Measurements from ENCODE around the gene SEC23B.
"Not testable (repeated sequence)": the region's sequence is repeated elsewhere in the genome, so short reads cannot be mapped to it uniquely, and the experiment has no call there.

SEC23B gene

DNA sequence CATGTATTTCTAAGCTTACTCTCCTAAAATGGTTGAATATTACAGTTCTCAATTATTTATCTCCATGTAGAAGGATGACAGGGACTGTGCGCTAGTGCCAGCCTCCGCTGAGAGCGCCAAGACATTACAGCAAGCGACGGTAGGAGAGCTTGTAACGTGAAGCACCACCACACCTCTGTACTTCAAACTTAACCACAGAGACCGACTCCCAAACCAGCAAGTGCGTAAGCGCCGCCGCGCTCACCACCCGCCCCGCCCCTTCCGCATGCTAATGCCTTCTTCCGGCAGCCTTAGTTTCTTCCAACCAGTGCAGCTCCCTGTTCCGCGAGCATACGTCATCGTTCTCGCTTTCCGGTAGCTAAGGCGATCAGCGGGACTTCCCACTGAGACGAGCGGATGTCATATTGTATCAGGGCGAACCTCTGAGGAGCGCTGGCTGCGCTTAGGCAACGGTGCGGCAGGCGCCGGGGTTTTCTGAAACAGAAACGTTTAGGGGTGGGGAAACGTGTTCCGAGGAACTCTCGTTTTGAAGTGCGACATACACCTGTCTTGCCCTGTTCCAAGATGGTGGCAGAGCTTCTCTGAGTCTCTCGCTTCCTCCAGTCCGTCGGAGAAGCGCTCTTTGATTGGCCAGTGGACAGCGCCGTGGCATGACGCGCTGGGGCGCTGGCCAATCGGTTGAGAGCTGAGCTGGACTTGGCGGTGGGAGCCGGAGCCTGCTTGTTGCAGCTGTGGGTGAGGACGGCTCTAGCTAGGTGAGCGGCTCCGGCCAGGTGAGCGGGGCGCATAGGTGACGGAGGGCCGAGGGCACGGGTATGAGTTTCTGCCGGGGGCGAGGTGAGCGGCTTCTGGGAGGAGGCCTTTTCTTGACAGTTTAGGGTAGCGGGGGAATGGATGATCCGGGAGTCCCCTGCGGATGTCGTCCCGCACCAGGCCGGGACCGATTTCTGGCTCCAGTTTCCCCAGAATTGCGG is at the start of gene SEC23B:
TSS of gene SEC23B (plus strand) at position 723 of the 974 bp plus-strand sequence. CDS start 2,896 bp downstream, outside the sequence.
- peak; percentile 99 for DNase-seq

DNA sequence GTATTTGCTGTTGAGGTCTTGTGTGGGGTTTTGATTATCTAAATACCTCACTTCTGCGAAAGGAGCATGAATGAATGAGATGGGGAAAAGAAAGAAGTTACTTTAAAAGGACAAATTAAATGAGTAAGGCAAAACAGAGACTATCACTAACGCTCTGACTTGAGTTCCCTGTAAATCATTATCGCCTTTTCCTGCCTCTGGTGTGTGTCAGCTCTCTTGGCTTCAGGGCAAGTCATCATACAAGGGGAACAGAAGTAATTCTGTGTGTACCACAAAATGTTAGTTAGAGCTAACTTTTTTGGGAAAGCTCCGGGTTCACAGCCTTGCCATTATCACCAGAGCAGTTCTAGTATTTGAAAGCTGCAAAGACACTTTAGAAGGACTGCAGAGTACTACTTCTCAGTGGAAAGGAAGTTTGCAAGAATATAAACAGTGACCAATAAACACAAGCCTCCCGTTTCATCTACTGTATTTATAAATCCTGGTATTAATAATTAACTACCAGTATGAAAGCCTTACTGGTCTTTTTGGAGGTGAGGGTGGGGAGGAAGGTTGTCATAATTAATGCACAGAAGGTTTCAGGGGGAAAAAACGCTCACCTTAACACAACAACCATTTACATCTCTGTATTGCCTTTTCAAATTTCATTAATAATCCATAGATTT is 42.1 kb upstream of the SEC23B start:
- no peak for DNase-seq

DNA sequence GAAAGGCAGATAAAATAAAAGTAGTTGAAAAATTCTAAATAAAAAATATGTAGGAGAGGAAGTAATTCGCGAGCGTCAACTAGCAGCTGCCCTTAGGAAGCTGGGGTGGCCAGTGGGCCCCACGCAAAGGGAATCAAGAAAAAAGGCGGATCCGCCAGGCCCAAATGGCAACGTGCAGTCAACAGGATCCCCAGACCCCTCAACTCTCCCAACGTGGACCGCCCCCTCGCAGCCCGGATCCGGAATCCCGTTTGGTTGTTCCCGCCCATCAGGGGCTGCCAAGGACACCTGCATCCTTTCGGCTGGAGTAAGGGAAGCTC is 41.2 kb upstream of the SEC23B start:
- DNase-seq = no peak

GRCh38 chr20:18466894-18467730 is 40.6 kb upstream of the SEC23B start, which contains the start of the genes DZANK1 and POLR3F:
Gene DZANK1 (minus strand): TSS chr20:18467030. CDS start chr20:18465358, 1,672 bp downstream.
Gene POLR3F (plus strand): TSS chr20:18467390. CDS start chr20:18467507, 117 bp downstream.
- DNase-seq = peak; percentile 98

- DNase-seq = no peak
Measured at GRCh38 chr20:18477218-18477617, 30.5 kb upstream of the SEC23B start.

- no peak for DNase-seq
Measured at GRCh38 chr20:18477821-18478220, 29.9 kb upstream of the SEC23B start.

GRCh38 chr20:18481596-18481995 is 26.1 kb upstream of the SEC23B start:
- no peak for DNase-seq

DNA sequence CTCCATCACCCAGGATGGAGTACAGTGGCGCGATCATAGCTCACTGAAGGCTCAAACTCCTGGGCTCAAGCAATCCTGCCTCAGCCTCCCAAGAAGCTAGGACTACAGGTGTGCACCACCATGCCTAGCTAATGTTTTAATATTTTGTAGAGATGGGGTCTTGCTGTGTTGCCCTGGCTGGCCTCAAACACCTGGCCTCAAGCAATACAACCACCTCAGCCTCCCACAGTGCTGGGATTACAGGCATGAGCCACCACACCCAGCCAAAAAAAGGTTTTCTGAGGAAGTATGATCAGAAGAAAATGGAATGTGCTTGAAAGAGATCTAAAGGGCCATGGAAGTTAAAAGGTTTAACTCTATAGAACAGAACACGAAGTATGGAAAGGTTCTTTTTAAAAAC is 19.4 kb upstream of the SEC23B start:
- no peak for DNase-seq

- DNase-seq = no peak
Measured at GRCh38 chr20:18496042-18496441, 11.7 kb upstream of the SEC23B start.

DNA sequence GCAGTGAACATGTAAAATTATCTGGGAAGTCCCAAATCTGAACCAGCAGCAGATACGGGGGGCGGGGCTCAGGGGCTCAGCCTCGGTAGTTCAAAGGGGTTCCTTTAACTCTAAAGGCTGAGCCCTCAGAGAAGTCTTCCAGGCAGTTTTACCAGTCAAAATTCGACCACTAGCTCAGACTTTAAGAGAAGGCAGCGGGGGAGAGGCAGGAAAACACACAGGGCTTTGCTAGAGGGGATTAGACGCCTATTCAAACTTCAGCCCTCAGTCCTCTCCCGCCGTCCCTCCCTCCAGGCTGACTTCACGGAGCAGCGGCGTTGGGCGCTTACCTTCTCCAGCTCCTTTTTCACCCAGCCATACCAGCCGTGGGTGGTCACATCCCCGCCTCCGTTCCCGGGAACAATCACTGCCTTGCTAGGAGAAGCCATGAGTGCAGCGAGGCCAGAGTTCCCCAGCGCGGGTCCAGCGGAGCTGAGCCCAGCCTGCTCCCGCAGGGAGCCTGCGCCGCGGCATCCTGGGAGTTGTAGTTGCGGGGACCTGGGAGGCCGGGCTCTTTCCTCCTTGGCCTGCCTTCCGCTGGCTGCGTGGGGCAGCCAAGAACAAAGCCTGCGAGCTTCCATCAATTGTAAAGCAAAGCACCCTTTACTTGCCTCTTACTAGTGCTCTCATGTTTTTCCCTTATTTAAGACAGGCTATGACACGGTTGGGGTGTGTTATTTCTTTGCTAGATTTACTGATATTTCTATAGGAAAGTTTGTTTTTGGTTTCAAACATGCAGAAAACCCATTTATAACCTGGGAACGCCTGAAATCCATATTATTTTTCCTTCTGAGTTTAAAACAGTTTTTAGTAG is 10.8 kb upstream of the SEC23B start, which contains the start of gene RBBP9:
TSS of gene RBBP9 (minus strand) at position 486 of the 853 bp plus-strand sequence. CDS start at position 428, 58 bp downstream.
- DNase-seq = peak; percentile 90

GRCh38 chr20:18497603-18498002 is 10.1 kb upstream of the SEC23B start:
- no peak for DNase-seq

DNA sequence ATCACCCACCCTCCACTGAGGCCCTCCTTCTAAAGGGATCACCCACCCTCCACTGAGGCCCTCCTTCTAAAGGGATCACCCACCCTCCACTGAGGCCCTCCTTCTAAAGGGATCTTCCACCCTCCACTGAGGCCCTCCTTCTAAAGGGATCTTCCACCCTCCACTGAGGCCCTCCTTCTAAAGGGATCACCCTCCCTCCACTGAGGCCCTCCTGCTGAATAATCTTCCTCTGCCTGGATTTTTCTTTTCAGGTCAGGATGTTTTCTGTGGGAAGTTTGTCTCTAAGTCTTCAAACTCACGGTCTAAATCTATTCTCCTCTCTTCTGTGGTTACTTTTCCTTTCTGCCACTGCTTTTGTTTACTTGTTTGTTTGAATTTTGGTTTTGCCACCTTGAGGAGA is 6.1 kb upstream of the SEC23B start:
- not testable (repeated sequence) for DNase-seq

- DNase-seq = no peak
Measured at GRCh38 chr20:18504479-18505060, 3.2 kb upstream of the SEC23B start.

GRCh38 chr20:18506744-18507143 is 996 bp upstream of the SEC23B start:
- DNase-seq = no peak

- no peak for DNase-seq
Measured at GRCh38 chr20:18511571-18511970, 3.8 kb downstream of the SEC23B start.

- no peak for DNase-seq
Measured at GRCh38 chr20:18513208-18513607, 5.5 kb downstream of the SEC23B start.

- DNase-seq = no peak
Measured at GRCh38 chr20:18514127-18514526, 6.4 kb downstream of the SEC23B start.

DNA sequence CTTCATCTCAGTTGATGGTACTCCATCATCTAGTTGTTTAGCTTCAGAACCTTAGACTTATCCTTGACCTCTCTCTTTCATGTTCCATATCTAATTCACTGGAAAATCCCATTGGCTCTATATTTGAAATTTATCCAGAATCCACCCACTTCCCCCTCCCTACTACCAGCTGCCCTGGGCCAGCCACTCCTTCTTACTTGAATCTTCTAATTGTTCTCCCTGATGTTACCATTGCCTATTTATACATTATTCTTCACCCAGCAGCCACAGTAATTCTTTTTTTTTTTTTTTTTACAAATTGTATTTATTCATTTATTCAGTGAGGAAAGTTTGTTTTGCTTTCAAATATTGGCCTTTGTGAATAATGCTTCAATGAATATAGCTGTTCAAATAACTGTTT is 8.2 kb downstream of the SEC23B start:
- DNase-seq = no peak

- DNase-seq = not testable (repeated sequence)
Measured at GRCh38 chr20:18522066-18522465, 14.3 kb downstream of the SEC23B start.

- DNase-seq = no peak
Measured at GRCh38 chr20:18523066-18523465, 15.3 kb downstream of the SEC23B start.

GRCh38 chr20:18524646-18525045 is 16.9 kb downstream of the SEC23B start:
- DNase-seq = no peak

Measured in activated effector memory CD4-positive, alpha-beta T cell treated with anti-CD3 and anti-CD28 coated beads, Interleukin-2, amount 50 U/mL, for 16 hours (primary cell).